Glomerular visceral epithelial cell (primary cell): ENCODE data around the gene TOR1B.

Experiments
- DNase-seq: peaks from one replicate; pipeline ENCODE4 v3.0.0-alpha.2; 2016; ENCODE audit errors: extremely low spot score

The TOR1B gene

GRCh38 chr9:129845373-129845772, 42.4 kb downstream of the TOR1B start:
- DNase-seq = no peak

DNA sequence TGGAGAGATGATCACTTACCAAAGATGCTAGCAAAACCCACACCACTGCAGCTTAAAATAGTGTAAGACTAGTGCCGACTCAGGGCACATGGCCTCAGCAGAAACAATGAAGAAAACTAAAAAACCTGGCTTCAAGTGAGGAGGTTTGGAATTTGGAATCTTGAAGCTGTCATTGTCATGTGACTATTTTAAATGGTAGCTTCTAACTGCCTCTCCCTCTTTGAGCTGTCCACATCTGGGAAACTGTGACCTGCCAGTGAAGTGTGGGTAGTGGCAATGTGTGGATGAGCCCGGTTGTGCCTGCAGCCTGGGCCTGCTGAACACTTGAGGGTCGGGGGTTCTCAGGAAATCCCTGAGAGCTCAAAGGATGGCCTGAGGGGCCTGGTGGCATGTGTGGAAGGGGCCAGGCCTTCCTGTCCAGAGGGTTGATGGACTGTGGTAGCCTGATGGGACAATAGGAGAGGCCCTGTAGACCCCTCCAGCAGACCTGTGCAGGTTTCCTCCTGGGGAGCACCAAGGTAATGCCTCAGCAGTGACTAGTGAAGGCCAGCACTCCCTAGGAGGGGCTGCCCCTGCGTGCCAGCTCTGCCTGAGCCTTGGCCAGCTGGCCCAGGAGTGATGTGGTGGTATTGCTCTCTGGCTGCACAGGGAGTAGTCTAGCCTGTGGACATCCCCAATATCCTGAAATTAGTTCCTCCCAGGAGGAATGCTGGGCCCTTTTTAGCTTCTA, 45.9 kb downstream of the TOR1B start:
- DNase-seq = no peak

- DNase-seq = no peak
Measured at GRCh38 chr9:129849901-129850300, 46.9 kb downstream of the TOR1B start.

GRCh38 chr9:129850821-129851550, 48.0 kb downstream of the TOR1B start:
- DNase-seq = peak; percentile 11

DNA sequence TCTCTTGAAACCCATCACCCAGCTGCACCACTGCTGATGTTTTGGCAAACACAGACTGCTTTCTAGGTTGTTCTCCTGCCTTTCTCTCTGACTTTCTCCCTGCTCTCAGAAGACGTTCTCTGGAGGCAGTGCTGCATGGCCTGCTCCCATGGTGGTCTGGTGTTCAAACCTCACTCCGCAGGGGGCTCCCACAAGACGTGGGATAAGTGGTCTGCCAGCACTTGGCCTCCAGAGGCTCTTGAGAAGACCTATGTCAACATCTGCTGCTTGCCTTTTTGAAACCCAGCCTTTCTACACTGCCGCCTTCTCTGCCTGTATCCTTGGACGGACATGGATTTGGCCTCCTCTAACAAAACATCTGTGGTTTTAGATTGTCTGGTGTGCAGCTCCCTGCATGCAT, 48.8 kb downstream of the TOR1B start:
- DNase-seq = no peak

DNA sequence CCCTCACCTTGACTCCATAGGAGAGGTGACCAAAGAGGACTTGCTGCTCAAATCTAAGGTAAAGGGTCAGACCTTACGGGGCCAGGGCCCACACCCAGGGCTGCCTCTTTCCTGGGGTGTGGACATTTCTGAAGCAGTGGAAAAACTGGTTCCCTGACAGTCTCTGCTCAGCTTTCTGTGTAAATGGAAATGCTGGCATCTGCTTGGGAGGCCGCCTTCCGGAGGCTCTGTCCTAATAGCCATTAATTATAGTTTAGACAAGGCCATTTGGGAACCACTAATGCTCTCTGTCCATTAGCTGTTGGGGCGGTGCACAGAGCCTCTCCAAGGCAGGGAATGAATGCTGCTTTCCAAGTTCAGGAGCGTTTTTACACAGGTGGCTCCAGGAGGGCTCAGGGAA, 49.6 kb downstream of the TOR1B start:
- DNase-seq = no peak

DNA sequence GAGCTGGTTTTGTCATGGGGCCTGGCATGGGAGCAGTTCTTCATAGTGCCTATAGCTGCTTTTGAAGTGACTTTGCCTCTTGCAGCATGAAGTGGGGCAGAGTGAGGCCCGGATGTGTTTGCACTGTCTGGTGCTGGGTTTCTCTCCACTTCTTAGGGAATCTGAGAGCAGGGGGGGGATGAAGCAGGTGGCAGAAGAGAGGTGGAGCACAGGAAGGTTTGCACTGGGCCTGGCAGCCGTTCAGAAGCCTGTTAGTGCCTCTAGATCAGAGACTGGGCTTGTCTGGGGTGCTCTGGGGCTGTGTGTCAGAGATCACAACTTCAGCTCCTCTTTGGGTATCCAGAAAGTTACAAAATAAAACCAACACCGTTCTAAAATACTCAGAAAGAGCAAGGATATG, 50.6 kb downstream of the TOR1B start:
- no peak for DNase-seq

DNA sequence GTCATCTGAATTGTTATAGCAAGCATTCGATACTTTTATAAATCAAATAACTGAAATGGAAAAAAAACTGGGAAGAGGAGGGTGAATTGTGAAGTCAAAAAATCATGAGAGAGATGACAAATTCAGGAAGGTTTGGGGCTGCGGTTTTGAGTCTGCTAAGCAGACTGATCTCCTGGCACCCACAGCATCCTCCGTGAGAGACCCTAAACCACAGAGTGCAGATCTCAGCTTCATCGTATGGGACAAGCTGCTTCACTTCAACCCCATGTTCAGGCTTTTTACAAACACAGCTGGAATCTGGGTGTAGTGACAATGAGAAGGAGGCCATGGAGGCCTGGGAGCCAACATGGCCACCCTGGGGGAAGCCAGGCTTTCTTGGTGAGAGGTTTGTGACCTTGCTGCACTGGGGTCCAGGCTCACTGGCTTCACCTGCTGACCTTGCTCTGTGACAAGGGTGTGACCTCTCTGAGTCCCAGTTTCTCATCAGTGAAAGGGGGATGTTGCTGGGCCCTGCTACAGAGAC, 51.7 kb downstream of the TOR1B start:
- DNase-seq = no peak

DNA sequence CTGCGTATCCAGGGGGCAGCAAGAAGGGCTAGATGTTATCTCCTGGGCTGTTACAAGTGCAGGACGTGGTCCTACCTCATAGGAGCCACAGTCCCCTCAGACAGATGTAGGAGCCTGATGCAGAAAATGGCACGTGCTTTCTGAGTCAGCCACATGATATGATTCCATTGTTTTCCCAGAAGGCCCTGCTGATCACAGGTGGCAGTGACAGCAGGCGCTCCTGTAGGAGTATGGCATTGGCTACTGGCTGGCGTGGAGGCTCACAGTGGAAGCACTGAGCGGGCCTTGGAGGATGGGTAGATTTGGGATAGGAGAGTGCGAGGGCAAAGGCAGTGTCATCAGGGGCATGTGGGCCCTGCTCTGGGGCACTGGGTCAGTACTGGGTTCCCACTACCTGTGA, 54.2 kb downstream of the TOR1B start:
- DNase-seq = no peak

GRCh38 chr9:129858167-129858962, 55.4 kb downstream of the TOR1B start:
- DNase-seq = no peak
